ENCODE data around the gene PRAMEF20. TPM values are rescaled to one million over a fixed set of nuclear protein-coding genes. Genes with fewer than 3 reads are reported as not detected.
"Not testable (repeated sequence)": the region's sequence is repeated elsewhere in the genome, so short reads cannot be mapped to it uniquely, and the experiment has no call there.

Gene PRAMEF20
- polyA plus RNA-seq (ENCODE audit: insufficient read length in 3 of 3), result not detected
- long read RNA-seq, donor 1, result 0 reads
- long read RNA-seq, donor 2, result 0 reads
- long read RNA-seq, donor 3, result 0 reads
- long read RNA-seq, donor 4, result 0 reads
- long read RNA-seq, donor 5, result 0 reads
- long read RNA-seq, donor 6, result 0 reads
- long read RNA-seq, donor 7, result 0 reads
- long read RNA-seq, donor 8, result 0 reads
- long read RNA-seq, donor 9, result 0 reads
- long read RNA-seq, donor 10, result 0 reads
- long read RNA-seq, donor 11, result 0 reads
- long read RNA-seq, donor 12, result 0 reads
- long read RNA-seq, donor 13, result 0 reads
- long read RNA-seq, donor 14, result 0 reads
- long read RNA-seq, donor 15, result 0 reads
- long read RNA-seq, donor 16, result 0 reads

DNA sequence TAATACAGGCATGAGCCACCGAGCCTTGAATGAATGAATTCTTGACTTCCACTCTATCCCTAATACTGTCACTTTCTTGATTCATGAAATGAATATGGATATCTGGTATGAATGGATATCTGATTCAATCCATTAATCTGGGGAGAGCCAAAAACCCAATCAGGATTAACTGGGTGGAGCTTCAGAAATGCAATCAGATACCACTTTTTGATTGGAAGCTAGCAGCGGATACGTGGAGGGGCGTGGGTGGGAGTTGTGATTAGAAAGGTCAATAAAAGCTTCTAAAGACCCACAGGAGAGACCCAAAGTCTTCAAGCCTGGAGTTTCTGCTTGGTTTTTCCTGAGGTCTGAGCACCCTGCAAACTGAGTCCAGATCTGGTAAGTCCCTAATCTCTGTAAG, at the start of gene PRAMEF20:
Gene PRAMEF20 (plus strand): TSS at position 301 of the 400 bp plus-strand sequence. CDS start 5,905 bp downstream, outside the sequence.
- not testable (repeated sequence) for DNase-seq (ENCODE audit: extremely low read depth in 1 of 11, low read depth in 9 of 11, low spot score in 4 of 11)

DNA sequence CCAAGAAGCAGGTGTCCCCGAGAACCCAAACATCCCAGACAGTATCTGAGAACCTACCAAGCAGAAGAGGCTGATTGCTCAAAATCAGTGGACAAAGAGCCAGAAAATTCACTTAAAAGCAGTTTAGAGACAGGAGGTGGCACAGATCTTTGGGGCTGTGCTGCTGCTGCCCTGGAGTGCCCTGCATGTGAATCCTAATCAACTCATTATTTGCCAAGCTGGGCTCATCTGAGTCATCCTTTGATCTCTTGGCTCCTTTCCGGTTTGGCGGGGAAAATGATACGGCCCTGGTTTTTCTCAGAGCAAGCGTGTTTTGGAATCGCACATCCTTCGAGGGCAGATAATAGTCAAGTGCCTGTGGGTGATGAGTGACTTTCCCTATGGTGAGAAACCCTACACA, 47.9 kb upstream of the PRAMEF20 start:
- not testable (repeated sequence) for DNase-seq (ENCODE audit: extremely low read depth in 1 of 11, low read depth in 9 of 11, low spot score in 4 of 11)

- not testable (repeated sequence) for DNase-seq (ENCODE audit: extremely low read depth in 1 of 11, low read depth in 9 of 11, low spot score in 4 of 11)
Observed at GRCh38 chr1:13364928-13365327, 45.3 kb upstream of the PRAMEF20 start.

DNA sequence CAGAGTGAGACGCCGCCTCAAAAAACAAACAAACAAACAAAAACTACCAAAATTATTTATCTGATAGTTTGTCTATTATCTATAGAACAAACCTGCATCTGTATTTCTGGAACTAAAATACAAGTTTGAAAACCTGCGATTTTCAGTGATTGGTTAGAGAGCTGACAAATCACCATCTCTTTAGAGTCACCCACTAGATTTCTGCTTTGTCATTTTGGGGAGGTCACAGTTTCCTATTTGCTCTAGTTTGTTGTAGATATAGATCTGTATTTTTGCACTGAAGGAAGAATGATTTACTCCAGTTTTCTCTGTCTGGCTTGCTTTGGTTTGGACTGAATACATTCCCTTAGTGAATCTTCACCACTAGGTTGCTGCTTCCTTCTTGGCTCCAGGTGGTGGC, 43.7 kb upstream of the PRAMEF20 start:
- not testable (repeated sequence) for DNase-seq (ENCODE audit: extremely low read depth in 1 of 11, low read depth in 9 of 11, low spot score in 4 of 11)

GRCh38 chr1:13368544-13368943, 41.7 kb upstream of the PRAMEF20 start:
- DNase-seq (ENCODE audit: extremely low read depth in 1 of 11, low read depth in 9 of 11, low spot score in 4 of 11), result peak in 3 of 11 donors; percentile 0 to 9 (median 1)

GRCh38 chr1:13378983-13379382, 31.3 kb upstream of the PRAMEF20 start:
- not testable (repeated sequence) for DNase-seq (ENCODE audit: extremely low read depth in 1 of 11, low read depth in 9 of 11, low spot score in 4 of 11)

- not testable (repeated sequence) for DNase-seq (ENCODE audit: extremely low read depth in 1 of 11, low read depth in 9 of 11, low spot score in 4 of 11)
Observed at GRCh38 chr1:13380380-13380779, 29.9 kb upstream of the PRAMEF20 start.

DNA sequence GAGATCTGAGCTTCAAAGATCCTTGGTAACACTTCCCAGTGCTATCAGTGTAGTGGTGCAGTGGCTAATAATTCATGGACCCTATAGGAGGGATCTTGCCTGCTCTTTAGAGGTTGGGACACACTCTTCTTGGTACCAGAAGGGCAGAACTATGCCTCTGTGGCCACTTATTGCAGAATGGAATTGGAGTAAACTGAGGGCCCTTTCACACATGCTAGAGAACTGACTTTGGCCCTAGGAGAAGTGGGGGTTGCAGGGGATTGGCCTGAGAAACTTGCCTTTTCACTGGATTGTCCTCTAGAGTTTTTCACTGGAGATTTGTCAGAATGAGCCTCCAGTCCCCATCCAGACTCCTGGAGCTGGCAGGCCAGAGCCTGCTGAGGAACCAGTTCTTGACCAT, 20.9 kb upstream of the PRAMEF20 start, which contains the start of gene PRAMEF17:
Gene PRAMEF17 (plus strand): TSS at position 301 of the 400 bp plus-strand sequence. CDS start 26 bp downstream, at position 327.
- DNase-seq (ENCODE audit: extremely low read depth in 1 of 11, low read depth in 9 of 11, low spot score in 4 of 11), result not testable (repeated sequence)

GRCh38 chr1:13393004-13393403, 17.2 kb upstream of the PRAMEF20 start:
- not testable (repeated sequence) for DNase-seq (ENCODE audit: extremely low read depth in 1 of 11, low read depth in 9 of 11, low spot score in 4 of 11)

DNA sequence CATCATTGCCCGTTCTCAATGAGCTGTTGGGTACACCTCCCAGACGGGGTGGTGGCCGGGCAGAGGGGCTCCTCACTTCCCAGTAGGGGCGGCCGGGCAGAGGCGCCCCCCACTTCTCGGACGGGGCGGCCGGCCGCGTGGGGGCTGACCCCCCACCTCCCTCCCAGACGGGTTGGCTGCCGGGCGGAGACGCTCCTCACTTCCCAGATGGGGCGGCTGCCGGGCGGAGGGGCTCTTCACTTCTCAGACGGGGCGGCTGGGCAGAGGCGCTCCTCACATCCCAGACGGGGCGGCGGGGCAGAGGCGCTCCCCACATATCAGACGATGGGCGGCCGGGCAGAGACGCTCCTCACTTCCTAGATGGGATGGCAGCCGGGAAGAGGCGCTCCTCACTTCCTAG, 15.5 kb upstream of the PRAMEF20 start:
- DNase-seq (ENCODE audit: extremely low read depth in 1 of 11, low read depth in 9 of 11, low spot score in 4 of 11), result not testable (repeated sequence)

GRCh38 chr1:13395311-13395710, 14.9 kb upstream of the PRAMEF20 start:
- not testable (repeated sequence) for DNase-seq (ENCODE audit: extremely low read depth in 1 of 11, low read depth in 9 of 11, low spot score in 4 of 11)

- DNase-seq (ENCODE audit: extremely low read depth in 1 of 11, low read depth in 9 of 11, low spot score in 4 of 11), result no peak
Observed at GRCh38 chr1:13407811-13408210, 2.4 kb upstream of the PRAMEF20 start.

GRCh38 chr1:13430495-13430894, 20.2 kb downstream of the PRAMEF20 start:
- no peak for DNase-seq (ENCODE audit: extremely low read depth in 1 of 11, low read depth in 9 of 11, low spot score in 4 of 11)

- no peak for DNase-seq (ENCODE audit: extremely low read depth in 1 of 11, low read depth in 9 of 11, low spot score in 4 of 11)
Observed at GRCh38 chr1:13432251-13432650, 22.0 kb downstream of the PRAMEF20 start.

- DNase-seq (ENCODE audit: extremely low read depth in 1 of 11, low read depth in 9 of 11, low spot score in 4 of 11), result not testable (repeated sequence)
Observed at GRCh38 chr1:13433694-13434358, 23.6 kb downstream of the PRAMEF20 start.

GRCh38 chr1:13435458-13435857, 25.2 kb downstream of the PRAMEF20 start:
- peak in 2 of 11 donors; percentile 6 to 8 for DNase-seq (ENCODE audit: extremely low read depth in 1 of 11, low read depth in 9 of 11, low spot score in 4 of 11)

DNA sequence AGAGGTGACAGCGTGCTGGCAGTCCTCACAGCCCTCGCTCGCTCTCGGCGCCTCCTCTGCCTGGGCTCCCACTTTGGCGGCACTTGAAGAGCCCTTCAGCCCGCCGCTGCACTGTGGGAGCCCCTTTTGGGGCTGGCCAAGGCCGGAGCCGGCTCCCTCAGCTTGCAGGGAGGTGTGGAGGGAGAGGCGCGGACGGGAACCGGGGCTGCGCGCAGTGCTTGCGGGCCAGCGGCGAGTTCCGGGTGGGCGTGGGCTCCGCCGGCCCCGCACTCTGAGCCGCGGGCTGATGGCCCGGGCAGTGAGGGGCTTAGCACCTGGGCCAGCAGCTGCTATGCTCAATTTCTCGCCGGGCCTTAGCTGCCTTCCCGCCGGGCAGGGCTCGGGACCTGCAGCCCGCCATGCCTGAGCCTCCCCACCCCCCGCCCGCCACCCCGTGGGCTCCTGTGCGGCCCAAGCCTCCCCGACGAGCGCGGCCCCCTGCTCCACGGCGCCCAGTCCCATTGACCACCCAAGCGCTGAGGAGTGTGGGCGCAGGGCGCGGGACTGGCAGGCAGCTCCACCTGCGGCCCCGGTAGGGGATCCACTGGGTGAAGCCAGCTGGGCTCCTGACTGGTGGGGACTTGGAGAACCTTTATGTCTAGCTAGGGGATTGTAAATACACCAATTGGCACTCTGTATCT, 29.0 kb downstream of the PRAMEF20 start:
- DNase-seq (ENCODE audit: extremely low read depth in 1 of 11, low read depth in 9 of 11, low spot score in 4 of 11), result not testable (repeated sequence)

- no peak for DNase-seq (ENCODE audit: extremely low read depth in 1 of 11, low read depth in 9 of 11, low spot score in 4 of 11)
Observed at GRCh38 chr1:13443335-13443979, 33.2 kb downstream of the PRAMEF20 start.

DNA sequence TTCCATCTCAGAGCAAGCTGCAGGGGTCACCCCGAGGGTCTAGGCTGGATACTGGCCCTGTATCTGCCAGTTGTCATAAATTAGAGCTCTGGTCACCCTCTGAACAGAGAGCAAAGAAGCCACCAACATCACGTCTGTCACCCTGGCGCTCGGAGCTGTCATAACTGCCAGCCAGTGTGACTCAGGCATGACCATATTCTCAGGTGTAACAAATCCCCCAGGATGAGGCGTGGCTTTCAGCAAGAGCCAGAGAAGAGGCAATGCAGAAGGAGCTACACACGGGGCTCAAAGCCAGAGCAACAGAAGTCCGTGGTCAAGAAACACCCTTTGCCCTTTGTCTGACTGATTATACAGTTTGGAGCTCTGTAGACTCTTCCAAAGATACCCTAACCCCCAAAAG, 40.0 kb downstream of the PRAMEF20 start:
- DNase-seq (ENCODE audit: extremely low read depth in 1 of 11, low read depth in 9 of 11, low spot score in 4 of 11), result no peak
